DND-41 (cell line): Measurements from ENCODE around the gene SRSF12.

Source experiments
- CTCF ChIP-seq: IDR thresholded peaks from 2 replicates; pipeline ENCODE4 v1.5.1; 2012; ENCODE audit warnings: borderline replicate concordance, low read length, moderate library complexity, mild to moderate bottlenecking; ENCODE audit not compliant: poor library complexity, severe bottlenecking; ENCODE audit errors: extremely low read depth
- EZH2 ChIP-seq: IDR thresholded peaks from 3 replicates; pipeline ENCODE4 v1.6.1; 2012; ENCODE audit warnings: borderline replicate concordance, low read depth, mild to moderate bottlenecking, moderate library complexity, low read length, inconsistent platforms; ENCODE audit not compliant: severe bottlenecking

GRCh38 chr6:89066940-89067646, 50.8 kb downstream of the SRSF12 start:
- TF ChIP-seq CTCF (no peak), EZH2 (no peak)
